ENCODE measurements around the gene C10orf90.
"Not testable (repeated sequence)": the region's sequence is repeated elsewhere in the genome, so short reads cannot be mapped to it uniquely, and the experiment has no call there.

C10orf90 gene

GRCh38 chr10:126380352-126381076 is 290.0 kb downstream of the C10orf90 start:
- peak; percentile 37 for DNase-seq

DNA sequence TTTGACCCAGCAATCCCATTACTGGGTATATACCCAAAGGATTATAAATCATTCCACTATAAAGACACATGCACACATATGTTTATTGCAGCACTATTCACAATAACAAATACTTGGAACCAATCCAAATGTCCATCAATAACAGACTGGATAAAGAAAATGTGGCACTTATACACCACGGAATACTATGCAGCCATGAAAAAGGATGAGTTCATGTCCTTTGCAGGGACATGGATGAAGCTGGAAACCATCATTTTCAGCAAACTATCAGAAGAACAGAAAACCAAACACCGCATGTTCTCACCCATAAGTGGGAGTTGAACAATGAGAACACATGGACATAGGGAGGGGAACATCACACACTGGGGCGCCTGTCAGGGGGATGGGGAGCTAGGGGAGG is 291.3 kb downstream of the C10orf90 start:
- DNase-seq = not testable (repeated sequence)

DNA sequence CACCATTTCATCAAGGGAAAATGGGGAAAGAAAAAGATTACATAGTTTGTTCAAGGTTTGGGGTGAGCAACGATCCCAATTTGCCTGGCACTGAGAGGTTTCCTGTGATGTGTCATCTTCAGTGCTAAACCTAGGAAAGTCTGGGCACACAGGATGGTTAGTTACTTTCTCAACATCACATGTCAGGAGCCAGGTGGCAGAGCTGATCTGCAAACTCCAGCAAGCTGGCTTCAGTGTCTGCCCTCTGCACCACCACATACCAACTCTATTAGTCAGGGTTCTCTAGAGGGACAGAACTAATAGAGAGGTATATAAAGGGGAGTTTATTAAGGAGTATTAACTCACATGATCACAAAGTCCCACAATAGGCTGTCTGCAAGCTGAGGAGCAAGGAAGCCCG is 293.5 kb downstream of the C10orf90 start:
- DNase-seq = no peak

GRCh38 chr10:126375926-126376554 is 294.5 kb downstream of the C10orf90 start:
- no peak for DNase-seq

DNA sequence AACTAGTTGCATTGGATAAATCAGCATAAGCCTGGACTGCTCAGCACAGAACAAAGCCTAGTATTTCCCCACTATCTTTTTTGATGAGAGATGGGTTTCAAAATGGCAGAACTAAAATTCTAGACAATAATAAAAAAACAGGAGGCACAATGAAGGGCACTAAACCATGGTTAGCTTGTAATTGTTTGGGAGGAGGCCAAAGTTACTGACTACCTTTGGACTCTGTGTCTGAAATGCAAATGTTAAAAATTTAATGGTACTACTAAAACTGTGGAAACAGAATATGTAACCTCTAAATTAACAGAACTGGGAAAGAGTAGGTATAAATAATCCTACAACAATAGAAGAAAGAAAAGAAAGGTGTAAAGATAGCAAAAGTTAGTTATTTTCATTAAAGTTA is 295.2 kb downstream of the C10orf90 start:
- no peak for DNase-seq

Data from eye (tissue), 1 donor.